Gastrocnemius medialis (tissue), 4 donors: Measurements from ENCODE around the gene EYA3. TPM values are rescaled to one million over a fixed set of nuclear protein-coding genes. Genes with fewer than 3 reads are reported as not detected.
A peak's percentile ranks its signal among the peaks of the same experiment; 100 is the strongest.

Source experiments
- ATAC-seq, 2 donors: fragments of 150-250 bp; one replicate each; pipeline ENCODE4 v1.9.1; 2016
- DNase-seq, 2 donors: peaks; one replicate each; pipeline ENCODE4 v3.0.0-alpha.2; 2019
- H3K27ac ChIP-seq, 4 donors: fragments of 200-600 bp; sonication (generic); 1 replicate in 1 of 4; 2 replicates in 3 of 4; pipeline ENCODE4 v1.5.1; 2016 to 2018; ENCODE audit warnings: mild to moderate bottlenecking in 2 of 4, moderate library complexity in 1 of 4
- H3K27me3 ChIP-seq, 3 donors: fragments of 200-600 bp; sonication (generic) in 2 of 3; 1 replicate in 1 of 3; 2 replicates in 2 of 3; pipeline versions ENCODE4 v1.5.1 to v1.6.0; 2016 to 2019; ENCODE audit warnings: mild to moderate bottlenecking in 1 of 3, moderate library complexity in 1 of 3
- H3K36me3 ChIP-seq, 2 donors: fragments of 200-600 bp; sonication (generic) in 1 of 2; one replicate each; pipeline ENCODE4 v1.5.1; 2017 to 2018
- H3K4me1 ChIP-seq, 2 donors: fragments of 200-600 bp; sonication (generic) in 1 of 2; one replicate each; pipeline ENCODE4 v1.5.1; 2016 to 2017; ENCODE audit warnings: mild to moderate bottlenecking in 2 of 2
- H3K4me3 ChIP-seq, 4 donors: fragments of 200-600 bp; sonication (generic) in 3 of 4; 1 replicate in 1 of 4; 2 replicates in 3 of 4; pipeline ENCODE4 v1.5.1; 2016 to 2019; ENCODE audit warnings: mild to moderate bottlenecking in 2 of 4
- H3K9me3 ChIP-seq, 3 donors: fragments of 200-600 bp; sonication (generic) in 2 of 3; 1 replicate in 1 of 3; 2 replicates in 2 of 3; pipeline ENCODE4 v1.5.1; 2016 to 2019
- POLR2A ChIP-seq, 2 donors: fragments of 450-650 bp; IDR thresholded peaks; one replicate each; pipeline ENCODE4 v1.6.1; 2017; ENCODE audit warnings: antibody characterized with exemption in 2 of 2, mild to moderate bottlenecking in 2 of 2, moderate library complexity in 2 of 2
- in situ Hi-C, 4 donors: fragments of 200-750 bp; cut with MboI; loops; one replicate each; pipeline versions ENCODE4 v1.15.0 to v1.8.0; 2017; ENCODE audit warnings: low sequenced_read_pairs in 4 of 4
- intact Hi-C: fragments of 100-400 bp; cut with DNase I; formaldehyde crosslinking; loops from one replicate; pipeline ENCODE4 v1.15.1; 2023; ENCODE audit warnings: low total_unique reads
- total RNA-seq, 4 donors: library from RNA; depleted of rRNA; stranded (reverse); fragments of >200 nt; gene quantifications; one replicate each; pipeline versions ENCODE4 v1.1.0 to v1.2.3, GENCODE V29; 2016
- TF ChIP-seq, protein P1 (sequence below), 5 experiments: fragments of 450-650 bp in 3 of 5; fragments of 200-600 bp in 2 of 5; sonication (generic) in 2 of 5; IDR thresholded peaks in 4 of 5; conservative IDR thresholded peaks in 1 of 5; 1 replicate in 4 of 5; 2 replicates in 1 of 5; pipeline ENCODE4 v1.5.1; 2016 to 2019; ENCODE audit warnings: antibody characterized with exemption in 5 of 5, mild to moderate bottlenecking in 3 of 5, moderate library complexity in 3 of 5

The EYA3 gene, protein sequence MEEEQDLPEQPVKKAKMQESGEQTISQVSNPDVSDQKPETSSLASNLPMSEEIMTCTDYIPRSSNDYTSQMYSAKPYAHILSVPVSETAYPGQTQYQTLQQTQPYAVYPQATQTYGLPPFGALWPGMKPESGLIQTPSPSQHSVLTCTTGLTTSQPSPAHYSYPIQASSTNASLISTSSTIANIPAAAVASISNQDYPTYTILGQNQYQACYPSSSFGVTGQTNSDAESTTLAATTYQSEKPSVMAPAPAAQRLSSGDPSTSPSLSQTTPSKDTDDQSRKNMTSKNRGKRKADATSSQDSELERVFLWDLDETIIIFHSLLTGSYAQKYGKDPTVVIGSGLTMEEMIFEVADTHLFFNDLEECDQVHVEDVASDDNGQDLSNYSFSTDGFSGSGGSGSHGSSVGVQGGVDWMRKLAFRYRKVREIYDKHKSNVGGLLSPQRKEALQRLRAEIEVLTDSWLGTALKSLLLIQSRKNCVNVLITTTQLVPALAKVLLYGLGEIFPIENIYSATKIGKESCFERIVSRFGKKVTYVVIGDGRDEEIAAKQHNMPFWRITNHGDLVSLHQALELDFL
- 10 to 100 TPM in 3 of 4 donors, 1 to 10 TPM in 1; 9.2 to 19.5 (median 15.4) TPM for total RNA-seq

DNA sequence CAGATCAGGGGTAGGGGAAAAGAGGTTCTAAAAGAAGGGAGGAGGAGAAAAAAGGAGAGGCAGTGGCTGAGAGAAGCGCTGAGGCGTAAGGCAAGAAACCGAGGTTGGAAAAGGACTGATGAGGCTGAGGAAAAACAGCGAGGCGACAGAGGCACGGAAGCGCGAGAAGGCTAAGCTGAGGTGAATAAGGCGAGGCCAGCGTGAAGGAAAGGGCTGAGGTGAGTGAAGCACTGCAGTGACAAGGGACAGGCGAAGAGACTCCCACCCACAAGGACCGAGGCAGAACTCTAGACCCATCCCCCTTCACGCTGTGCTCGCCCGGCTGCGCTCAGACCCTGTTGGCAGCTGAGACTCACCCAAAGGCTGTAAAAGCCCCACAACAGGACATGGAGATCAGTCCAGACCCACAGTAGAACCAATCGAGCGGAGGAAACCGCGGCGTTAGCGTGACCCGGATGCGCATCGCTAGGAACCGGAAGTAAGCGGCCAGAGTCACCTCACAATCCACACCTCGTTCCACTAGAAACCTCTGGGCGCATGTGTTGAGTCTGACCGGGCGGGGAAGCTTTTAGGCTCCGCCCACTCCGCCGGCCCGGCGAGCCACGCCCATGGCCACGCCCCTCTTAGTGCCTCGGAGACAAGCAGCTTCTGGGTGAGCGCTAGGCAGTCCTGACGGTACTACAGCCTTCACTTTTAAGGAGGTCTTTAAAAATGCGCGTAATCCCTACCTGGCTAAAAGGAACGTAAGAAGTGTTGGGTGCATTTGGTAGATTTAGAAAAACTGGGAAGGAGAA is at the start of gene EYA3:
EYA3 (minus strand) TSS at position 443 of the 794 bp plus-strand sequence. CDS start 30,584 bp downstream, outside the sequence.
- Histone ChIP-seq H3K4me3 (peak within 1 kb of the TSS; percentile 62 to 89 (median 72)), H3K27me3 (no peaks in the 10 kb centered on the region), H3K27ac (peak within 1 kb of the TSS; percentile 87 to 91 (median 89)), H3K9me3 (no peaks in the 10 kb centered on the region), H3K4me1 (peaks cover 22 to 43% of the 10 kb centered on the region in 2 donors), H3K36me3 (no peaks in the 10 kb centered on the region)
- DNase-seq = peak; percentile 95 to 99
- peak; percentile 61 to 74 for TF ChIP-seq POLR2A (IDR thresholded peaks at IDR 0.05)
- TF ChIP-seq, protein P1, sequence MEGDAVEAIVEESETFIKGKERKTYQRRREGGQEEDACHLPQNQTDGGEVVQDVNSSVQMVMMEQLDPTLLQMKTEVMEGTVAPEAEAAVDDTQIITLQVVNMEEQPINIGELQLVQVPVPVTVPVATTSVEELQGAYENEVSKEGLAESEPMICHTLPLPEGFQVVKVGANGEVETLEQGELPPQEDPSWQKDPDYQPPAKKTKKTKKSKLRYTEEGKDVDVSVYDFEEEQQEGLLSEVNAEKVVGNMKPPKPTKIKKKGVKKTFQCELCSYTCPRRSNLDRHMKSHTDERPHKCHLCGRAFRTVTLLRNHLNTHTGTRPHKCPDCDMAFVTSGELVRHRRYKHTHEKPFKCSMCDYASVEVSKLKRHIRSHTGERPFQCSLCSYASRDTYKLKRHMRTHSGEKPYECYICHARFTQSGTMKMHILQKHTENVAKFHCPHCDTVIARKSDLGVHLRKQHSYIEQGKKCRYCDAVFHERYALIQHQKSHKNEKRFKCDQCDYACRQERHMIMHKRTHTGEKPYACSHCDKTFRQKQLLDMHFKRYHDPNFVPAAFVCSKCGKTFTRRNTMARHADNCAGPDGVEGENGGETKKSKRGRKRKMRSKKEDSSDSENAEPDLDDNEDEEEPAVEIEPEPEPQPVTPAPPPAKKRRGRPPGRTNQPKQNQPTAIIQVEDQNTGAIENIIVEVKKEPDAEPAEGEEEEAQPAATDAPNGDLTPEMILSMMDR (IDR thresholded peaks at IDR 0.05 in 4 of 5, conservative IDR thresholded peaks at IDR 0.05 in 1 of 5) = no peak
- ATAC-seq = peak; percentile 98
- in situ Hi-C loops (no loop called here), intact Hi-C loops (loop anchor here (5.0 kb wide), 1 partner anchor 361 kb away; the partner anchor contains the start of gene FAM76A)

DNA sequence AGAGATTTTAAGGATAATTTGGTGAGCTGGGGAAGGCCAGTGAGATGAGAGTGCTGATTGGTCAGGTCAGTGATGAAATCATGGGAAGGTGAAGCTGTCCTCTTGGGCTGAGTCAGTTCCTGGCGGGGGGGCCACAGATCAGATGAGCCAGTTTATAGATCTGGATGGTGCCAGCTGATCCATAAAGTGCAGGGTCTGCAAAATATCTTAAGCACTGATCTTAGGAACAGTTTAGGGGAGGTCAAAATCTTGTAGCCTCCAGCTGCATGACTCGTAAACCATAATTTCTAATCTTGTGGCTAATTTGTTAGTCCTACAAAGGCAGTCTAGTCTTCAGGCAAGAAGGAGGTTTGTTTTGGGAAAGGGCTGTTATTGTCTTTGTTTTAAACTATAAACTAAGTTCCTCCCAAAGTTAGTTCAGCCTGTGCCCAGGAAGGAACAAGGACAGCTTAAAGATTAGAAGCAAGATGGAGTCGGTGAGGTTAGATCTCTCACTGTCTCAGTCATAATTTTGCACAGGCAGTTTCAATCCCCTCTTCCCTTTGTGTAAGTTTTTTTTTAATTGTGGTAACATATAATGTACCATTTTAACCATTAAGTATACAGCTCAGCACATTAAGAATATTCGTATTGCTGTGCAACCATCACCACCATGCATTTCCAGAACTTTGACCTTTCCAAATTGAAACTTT is 48.7 kb upstream of the EYA3 start:
- intact Hi-C loops = no loop called here
- TF ChIP-seq, protein P1 (IDR thresholded peaks at IDR 0.05 in 4 of 5, conservative IDR thresholded peaks at IDR 0.05 in 1 of 5) = no peak
- no peak for TF ChIP-seq POLR2A (IDR thresholded peaks at IDR 0.05)
- ATAC-seq (no peak), DNase-seq (no peak)
- H3K9me3 ChIP-seq = no peaks in the 10 kb centered on the region
- no peaks in the 10 kb centered on the region for H3K4me1 ChIP-seq
- no peaks in the 10 kb centered on the region for H3K27me3 ChIP-seq
- no peak overlapping the region for H3K4me3 ChIP-seq
- H3K36me3 ChIP-seq = no peaks in the 10 kb centered on the region
- in situ Hi-C loops = no loop called here
- H3K27ac ChIP-seq = no peak overlapping the region

GRCh38 chr1:28136169-28136921 is 47.9 kb upstream of the EYA3 start:
- no peaks in the 10 kb centered on the region for H3K36me3 ChIP-seq
- ATAC-seq (no peak), DNase-seq (no peak)
- no peaks in the 10 kb centered on the region for H3K9me3 ChIP-seq
- no peak overlapping the region for H3K4me3 ChIP-seq
- no peak for TF ChIP-seq POLR2A (IDR thresholded peaks at IDR 0.05)
- TF ChIP-seq, protein P1 (IDR thresholded peaks at IDR 0.05 in 4 of 5, conservative IDR thresholded peaks at IDR 0.05 in 1 of 5) = no peak
- H3K27ac ChIP-seq = no peak overlapping the region
- in situ Hi-C loops (no loop called here), intact Hi-C loops (no loop called here)
- no peaks in the 10 kb centered on the region for H3K4me1 ChIP-seq
- H3K27me3 ChIP-seq = no peaks in the 10 kb centered on the region
